Measurements from ENCODE around the gene RRM1.
"Not testable (repeated sequence)": the region's sequence is repeated elsewhere in the genome, so short reads cannot be mapped to it uniquely, and the experiment has no call there.

RRM1 gene

GRCh38 chr11:4164884-4165590 lies 70.4 kb downstream of the RRM1 start:
- in situ Hi-C loops (cut with HindIII; ENCODE audit: low pct_unique_long_range_greater_than_20kb, low sequenced_read_pairs): no loop called here
- TF ChIP-seq JUND (IDR thresholded peaks at IDR 0.05; ENCODE audit: low read depth): no peak
- no peak for DNase-seq (ENCODE audit: low read depth in 1 of 2, low spot score in 1 of 2)

DNA sequence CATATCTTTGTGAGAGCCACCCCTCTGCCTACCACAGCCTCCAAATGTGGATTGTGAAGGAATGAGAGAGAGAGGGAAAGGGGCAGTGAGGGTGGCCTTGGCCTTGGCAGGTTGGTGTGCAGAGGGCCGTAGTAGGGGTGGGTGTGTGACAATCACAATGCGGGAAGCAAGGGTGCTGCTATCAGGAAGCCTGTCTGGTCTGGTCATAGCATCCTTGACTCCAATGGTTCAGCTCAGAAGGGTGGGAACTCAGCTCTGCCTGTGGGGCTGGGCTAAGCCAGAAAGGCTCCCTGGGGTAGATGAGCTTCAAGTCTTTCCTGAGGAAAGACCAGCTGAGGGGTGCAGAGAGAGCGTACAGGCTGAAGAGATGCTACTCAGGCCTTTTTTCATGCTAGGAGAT lies 72.7 kb downstream of the RRM1 start:
- in situ Hi-C loops (cut with HindIII; ENCODE audit: low pct_unique_long_range_greater_than_20kb, low sequenced_read_pairs): no loop called here
- no peak for DNase-seq (ENCODE audit: low read depth in 1 of 2, low spot score in 1 of 2)
- TF ChIP-seq JUND (IDR thresholded peaks at IDR 0.05; ENCODE audit: low read depth): no peak

GRCh38 chr11:4167758-4168157 lies 73.2 kb downstream of the RRM1 start:
- no peak for DNase-seq (ENCODE audit: low read depth in 1 of 2, low spot score in 1 of 2)
- in situ Hi-C loops (cut with HindIII; ENCODE audit: low pct_unique_long_range_greater_than_20kb, low sequenced_read_pairs): no loop called here
- no peak for TF ChIP-seq JUND (IDR thresholded peaks at IDR 0.05; ENCODE audit: low read depth)

DNA sequence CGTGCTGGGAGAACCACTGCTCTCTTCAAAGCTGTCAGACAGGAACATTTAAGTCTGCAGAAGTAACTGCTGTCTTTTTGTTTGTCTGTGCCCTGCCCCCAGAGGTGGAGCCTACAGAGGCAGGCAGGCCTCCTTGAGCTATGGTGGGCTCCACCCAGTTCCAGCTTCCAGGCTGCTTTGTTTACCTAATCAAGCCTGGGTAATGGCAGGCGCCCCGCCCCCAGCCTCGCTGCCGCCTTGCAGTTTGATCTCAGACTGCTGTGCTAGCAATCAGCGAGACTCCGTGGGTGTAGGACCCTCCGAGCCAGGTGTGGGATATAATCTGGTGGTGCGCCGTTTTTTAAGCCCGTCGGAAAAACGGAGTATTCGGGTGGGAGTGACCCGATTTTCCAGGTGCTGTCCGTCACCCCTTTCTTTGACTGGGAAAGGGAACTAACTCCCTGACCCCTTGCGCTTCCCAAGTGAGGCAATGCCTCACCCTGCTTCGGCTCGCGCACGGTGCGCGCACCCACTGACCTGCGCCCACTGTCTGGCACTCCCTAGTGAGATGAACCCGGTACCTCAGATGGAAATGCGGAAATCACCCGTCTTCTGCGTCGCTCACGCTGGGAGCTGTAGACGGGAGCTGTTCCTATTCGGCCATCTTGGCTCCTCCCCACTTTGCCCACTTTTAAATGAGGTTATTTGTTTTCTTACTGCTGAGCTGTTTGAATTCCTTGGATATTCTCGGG lies 81.2 kb downstream of the RRM1 start:
- in situ Hi-C loops (cut with HindIII; ENCODE audit: low pct_unique_long_range_greater_than_20kb, low sequenced_read_pairs); DNase-seq (ENCODE audit: low read depth in 1 of 2, low spot score in 1 of 2): not testable (repeated sequence)

DNA sequence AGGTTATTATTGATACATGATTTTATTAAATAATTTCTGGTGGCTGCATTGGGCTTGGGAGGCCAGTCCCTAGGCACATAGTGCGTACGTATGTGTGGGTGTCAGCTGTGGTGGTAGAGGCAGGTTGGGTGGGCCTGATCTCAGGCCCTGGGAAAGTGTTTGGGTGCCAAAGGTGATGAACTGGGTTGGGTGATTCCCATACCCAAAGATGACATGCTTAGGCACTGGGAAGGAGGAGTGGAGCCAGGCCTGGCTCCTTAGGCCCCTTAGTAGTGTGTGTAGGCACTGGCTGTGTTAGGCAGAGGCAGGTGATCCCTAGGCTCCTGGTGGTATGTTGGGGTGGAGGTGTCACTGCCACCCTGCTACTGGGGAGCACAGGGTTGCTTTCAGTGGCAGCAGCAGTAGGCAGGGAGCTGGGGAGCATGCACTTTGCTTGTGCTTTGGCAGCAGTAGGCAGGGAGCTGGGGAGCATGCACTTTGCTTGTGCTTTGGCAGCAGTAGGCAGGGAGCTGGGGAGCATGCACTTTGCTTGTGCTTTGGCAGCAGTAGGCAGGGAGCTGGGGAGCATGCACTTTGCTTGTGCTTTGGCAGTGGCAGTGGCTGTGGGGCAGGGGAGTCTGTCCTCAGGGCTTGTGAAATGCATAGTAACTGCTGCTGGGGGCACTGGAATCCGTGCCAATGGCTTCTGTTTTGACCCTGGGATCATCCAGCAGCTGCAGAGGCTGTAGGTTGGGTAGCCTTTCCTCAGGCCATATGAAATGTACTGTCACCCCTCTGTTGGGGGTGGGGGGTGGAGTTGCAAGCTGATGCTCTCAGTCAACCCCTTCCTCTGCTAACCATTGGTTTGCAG lies 84.4 kb downstream of the RRM1 start:
- in situ Hi-C loops (cut with HindIII; ENCODE audit: low pct_unique_long_range_greater_than_20kb, low sequenced_read_pairs): no loop called here
- DNase-seq (ENCODE audit: low read depth in 1 of 2, low spot score in 1 of 2): no peak
- TF ChIP-seq JUND (IDR thresholded peaks at IDR 0.05; ENCODE audit: low read depth): no peak

DNA sequence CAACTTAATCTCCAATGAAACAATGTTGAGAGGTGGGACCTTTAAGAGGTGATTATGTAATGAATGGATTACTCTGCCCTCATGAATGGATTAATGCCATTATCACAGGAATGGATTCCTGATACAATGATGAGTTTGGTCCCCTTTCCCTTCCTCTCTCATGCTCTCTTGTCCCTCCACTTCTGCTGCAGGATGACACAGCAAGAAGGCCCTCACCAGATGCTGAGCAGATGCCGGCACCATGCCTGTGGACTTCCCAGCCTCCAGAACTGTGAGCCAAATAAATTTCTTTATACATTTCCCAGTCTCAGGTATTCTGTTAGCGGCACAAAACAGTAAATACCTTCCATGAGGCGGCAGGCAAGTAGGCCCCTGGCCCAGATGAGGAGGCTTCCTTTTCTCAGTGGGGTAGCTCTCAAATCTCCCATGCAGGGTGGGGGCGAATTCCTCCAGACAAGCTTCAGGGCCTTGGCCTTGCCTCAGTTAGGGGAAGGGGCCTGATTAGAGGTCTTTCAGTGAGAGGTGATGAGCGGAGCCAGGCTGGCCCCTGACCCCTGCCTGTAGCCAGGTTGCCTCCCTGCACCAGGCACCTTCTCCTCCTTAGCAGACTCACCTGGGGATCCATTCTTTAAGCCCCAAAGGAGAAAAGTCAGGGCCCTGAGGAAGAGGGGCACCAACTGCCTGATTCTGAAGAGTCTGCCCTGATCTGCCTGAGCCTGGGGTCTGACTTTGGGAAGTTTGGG lies 86.0 kb downstream of the RRM1 start:
- in situ Hi-C loops (cut with HindIII; ENCODE audit: low pct_unique_long_range_greater_than_20kb, low sequenced_read_pairs): no loop called here
- TF ChIP-seq JUND (IDR thresholded peaks at IDR 0.05; ENCODE audit: low read depth): no peak
- no peak for DNase-seq (ENCODE audit: low read depth in 1 of 2, low spot score in 1 of 2)

DNA sequence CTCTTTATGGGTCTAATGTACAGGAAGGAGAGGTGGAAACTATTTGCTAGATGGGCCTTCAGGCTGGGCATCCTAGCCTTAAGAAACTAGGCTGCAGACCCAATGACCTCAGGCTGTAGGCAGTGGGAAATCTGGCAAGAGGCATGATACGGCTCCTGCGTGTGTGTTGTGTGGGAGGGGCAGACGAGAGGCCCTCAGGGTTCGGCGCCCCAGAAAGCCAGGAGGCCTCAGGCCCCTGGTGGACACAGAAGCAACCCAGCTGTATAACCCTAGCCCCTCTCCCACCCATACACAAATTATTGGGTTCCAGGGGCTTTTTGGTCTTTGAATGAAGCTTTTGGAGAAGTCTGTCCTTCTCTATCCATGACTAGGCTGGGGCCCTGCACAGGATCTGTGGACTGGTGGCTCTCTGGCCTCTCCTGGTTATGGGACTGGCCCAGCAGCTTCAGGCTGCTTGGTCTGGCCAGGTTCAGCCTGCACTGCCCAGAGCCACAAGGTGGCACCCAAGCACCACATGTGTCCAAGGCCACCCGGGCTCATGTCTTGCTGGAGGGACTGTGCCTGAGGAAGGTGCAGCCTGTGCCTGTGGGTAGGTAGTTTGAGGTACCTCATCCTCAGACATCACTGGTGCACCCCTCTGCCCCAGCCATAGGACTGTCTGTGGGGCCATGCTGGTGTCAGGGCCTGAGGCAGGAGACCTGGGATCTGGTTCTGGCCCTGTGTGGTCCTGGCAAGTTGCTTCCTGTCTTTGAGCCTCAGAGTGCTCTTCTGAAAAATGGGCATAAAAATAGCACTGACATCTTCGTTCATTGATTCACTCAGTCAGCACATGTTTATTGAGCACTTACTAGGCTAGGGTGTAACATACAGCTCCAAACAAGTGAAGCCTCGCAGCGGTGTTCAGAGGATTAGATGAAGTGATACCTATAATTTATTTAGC lies 87.5 kb downstream of the RRM1 start:
- TF ChIP-seq JUND (IDR thresholded peaks at IDR 0.05; ENCODE audit: low read depth): no peak
- peak; percentile 71 to 75 for DNase-seq (ENCODE audit: low read depth in 1 of 2, low spot score in 1 of 2)
- in situ Hi-C loops (cut with HindIII; ENCODE audit: low pct_unique_long_range_greater_than_20kb, low sequenced_read_pairs): no loop called here

- in situ Hi-C loops (cut with HindIII; ENCODE audit: low pct_unique_long_range_greater_than_20kb, low sequenced_read_pairs): no loop called here
These were observed 88.9 kb downstream of the RRM1 start for GRCh38 chr11:4183410-4184057.

GRCh38 chr11:4184163-4184916 lies 89.7 kb downstream of the RRM1 start:
- TF ChIP-seq JUND (IDR thresholded peaks at IDR 0.05; ENCODE audit: low read depth): no peak
- no peak for DNase-seq (ENCODE audit: low read depth in 1 of 2, low spot score in 1 of 2)
- in situ Hi-C loops (cut with HindIII; ENCODE audit: low pct_unique_long_range_greater_than_20kb, low sequenced_read_pairs): no loop called here

More at GRCh38 chr11:4183410-4184057, 88.9 kb downstream of the RRM1 start:
- no peak for DNase-seq (ENCODE audit: low read depth in 1 of 2, low spot score in 1 of 2)
- no peak for TF ChIP-seq JUND (IDR thresholded peaks at IDR 0.05; ENCODE audit: low read depth)

DNA sequence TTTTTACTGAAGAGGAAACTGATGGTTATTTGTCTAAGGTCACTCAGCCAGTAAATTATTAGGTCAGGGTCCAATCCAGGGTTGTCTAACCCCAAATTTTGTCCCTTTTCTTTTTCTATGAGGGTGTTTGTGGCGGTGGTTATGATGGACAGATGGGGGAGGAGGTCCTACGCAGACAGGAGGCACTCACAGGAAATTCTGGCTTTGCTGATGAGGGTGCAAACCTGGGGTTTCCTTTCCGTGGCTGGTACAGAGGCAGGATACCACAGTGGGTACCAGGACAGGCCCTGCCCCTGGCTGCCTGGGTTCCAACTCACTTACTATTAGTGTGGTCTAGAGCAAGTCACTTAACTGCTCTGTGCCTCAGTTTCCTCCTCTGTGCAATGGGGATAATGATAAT lies 91.0 kb downstream of the RRM1 start:
- DNase-seq (ENCODE audit: low read depth in 1 of 2, low spot score in 1 of 2): no peak
- in situ Hi-C loops (cut with HindIII; ENCODE audit: low pct_unique_long_range_greater_than_20kb, low sequenced_read_pairs): no loop called here
- TF ChIP-seq JUND (IDR thresholded peaks at IDR 0.05; ENCODE audit: low read depth): no peak

Data from T47D (cell line).